ENCODE results near the gene CD300LF.

CD300LF gene

DNA sequence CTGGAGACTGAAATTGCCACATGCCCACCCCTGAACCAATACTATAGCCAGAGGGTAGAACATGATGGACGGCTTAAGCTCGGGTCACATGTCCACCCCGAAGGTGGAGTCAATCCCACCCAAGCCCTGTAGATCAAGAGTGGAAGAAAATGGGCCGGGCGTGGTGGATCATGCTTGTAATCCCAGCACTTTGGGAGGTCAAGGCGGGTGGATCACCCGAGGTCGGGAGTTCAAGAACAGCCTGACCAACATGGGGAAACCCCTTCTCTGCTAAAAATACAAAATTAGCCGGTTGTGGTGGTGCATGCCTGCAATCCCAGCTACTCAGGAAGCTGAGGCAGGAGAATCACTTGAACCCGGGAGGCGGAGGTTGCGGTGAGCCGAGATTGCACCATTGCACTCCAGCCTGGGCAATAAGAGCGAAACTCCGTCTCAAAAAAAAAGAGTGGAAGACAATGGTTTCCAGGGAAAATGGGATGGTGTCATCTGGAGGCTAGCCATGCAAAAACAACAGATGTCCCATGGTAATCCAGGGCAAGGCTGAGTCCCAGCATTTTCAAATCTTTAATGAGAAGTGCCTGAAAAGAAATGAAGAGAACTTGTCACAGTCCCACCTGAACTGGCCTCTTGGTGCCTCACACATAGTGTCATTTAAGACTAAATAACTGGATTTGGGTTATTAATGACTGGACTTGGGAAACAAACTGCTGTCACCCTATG lies 30.1 kb downstream of the CD300LF start:
- DNase-seq, result no peak

DNA sequence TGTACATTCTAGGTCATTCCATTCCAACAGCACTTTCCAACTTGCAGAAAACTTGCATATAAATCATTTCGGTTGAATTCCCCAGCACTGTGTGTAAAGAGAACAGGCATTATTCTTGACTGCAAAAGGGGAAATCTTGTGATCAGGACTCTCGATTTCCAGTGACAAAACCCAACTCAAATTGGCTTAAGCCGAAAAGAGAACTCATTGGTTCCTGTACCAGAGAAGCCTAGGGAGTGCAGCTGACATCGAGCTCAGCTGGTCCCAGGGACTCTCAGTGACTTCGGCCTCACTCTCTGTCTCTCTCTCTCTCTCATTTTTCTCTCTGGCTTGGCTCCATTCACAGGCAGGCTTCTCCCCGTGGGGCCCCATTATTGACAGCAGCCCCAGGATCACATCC lies 30.7 kb downstream of the CD300LF start:
- DNase-seq, result no peak

- no peak for DNase-seq
Measured at GRCh38 chr17:74680941-74681340, 31.8 kb downstream of the CD300LF start.

DNA sequence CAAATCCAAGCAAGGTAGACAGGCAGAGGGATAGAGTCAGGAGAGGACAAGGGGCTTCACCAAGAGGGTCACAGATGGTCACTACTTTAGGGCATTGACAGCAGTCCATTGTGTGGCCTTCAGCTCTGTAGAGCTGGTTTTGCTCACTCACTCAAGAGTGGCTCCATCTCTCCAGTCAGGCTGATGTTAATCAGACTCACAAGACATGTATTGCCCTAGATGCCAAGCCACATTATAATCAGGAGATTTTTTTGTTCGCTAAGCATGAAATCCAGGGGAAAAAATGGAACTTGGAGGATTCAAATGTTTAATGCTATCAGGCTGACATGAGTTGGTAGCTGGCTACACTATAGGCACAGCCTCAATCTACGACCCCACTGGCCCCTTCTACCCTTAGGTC lies 32.5 kb downstream of the CD300LF start:
- DNase-seq, result no peak

GRCh38 chr17:74679374-74679773 lies 33.3 kb downstream of the CD300LF start:
- no peak for DNase-seq

DNA sequence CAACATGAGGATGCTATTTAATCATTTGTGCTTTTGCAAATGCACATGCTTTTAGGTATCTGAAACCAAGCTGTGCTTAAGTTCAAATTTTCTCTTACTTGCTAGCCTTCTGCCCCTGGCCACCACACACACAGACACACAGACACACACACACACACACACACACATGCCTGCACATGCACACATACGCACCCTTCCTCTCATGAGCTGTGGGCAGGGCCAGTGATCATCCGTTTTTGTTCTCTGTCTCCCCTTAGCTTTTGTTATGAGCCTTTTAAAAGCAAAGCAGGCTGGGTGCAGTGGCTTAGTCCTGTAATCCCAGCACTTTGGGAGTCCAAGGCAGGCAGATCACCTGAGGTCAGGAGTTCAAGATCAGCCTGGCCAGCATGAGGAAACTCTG lies 34.2 kb downstream of the CD300LF start:
- DNase-seq, result no peak

DNA sequence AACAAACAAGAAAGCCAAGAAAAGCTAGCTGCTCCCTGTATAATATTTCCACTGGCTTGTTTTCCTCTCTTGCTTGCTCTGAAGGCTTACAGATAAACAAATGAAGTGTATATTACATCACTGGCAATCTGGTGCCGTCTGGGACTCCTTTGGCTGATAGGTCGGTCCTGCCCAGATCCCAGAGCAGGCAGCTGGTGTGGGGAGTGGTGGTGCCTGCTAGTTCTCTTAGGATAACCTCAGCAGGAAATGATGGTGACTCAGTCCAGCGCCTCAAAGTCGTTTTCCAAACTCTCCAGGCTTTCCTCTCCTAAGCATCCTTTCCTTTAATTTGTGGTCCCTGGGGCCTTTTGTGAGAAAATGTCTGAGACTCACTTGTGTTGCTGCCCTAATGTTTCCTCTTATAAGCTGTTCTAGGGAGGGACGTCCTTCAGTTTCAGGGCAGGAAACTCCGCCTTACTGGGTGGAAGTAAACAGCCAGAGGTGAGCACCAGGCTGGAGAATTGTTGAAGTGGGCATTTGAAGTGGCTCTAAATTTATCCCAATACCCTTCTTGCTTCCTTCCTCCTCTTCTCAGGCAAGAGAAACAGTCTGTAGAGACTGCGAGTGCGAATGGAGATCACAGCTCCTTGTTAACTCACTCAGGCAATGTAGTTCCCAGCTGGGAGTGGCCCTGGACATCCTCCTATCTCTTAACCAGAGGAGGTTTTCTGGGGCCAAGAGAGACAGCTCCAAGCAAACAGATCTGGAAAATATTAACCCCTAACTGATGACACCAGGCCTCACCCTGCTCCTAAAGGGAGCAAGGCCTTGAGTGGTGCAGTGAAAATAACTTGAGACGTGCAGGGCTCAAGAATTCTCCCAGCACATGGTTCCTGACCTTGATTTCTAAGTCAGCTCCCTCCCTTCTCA lies 34.9 kb downstream of the CD300LF start:
- DNase-seq, result peak; percentile 44

GRCh38 chr17:74671031-74671771 lies 41.5 kb downstream of the CD300LF start:
- DNase-seq, result no peak

GRCh38 chr17:74670329-74670728 lies 42.4 kb downstream of the CD300LF start:
- no peak for DNase-seq

DNA sequence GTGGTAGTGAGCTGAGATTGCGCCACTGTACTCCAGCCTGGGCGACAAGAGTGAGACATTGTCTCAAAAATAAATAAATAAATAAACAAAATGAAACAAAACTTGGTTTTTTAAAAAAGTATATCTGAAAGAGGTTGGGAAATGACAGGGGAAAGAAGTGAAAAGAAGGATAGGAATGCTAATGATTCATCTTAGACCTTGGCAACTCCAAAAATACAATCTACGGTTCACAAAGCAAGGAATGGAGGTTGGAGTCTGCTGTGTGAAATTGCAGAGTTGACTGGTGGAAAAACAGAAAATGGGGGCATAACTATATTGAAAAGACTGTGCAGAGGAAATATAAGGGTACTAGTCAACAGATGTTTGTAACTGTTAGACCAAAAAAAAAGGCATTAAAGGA lies 49.2 kb downstream of the CD300LF start:
- no peak for DNase-seq

GRCh38 chr17:74659889-74660288 lies 52.8 kb downstream of the CD300LF start:
- DNase-seq, result no peak

DNA sequence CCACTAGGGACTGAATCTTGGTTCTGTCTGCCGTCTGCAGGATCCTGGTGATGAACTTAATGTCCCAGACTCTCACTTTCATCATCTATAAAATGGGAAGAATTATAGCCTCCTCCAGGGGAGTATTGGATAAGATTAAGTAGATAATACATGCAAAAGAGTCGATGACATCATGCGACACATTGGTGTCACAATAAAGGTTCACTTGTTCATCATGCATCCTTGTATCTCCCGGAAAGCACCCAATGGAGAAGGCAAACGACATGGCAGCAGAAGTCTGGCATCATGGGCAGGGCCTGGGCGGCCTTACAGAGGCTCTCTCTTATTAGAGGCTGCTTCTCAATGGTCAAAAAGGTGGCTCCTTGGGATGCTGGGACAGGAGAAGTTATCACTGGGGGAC lies 54.1 kb downstream of the CD300LF start:
- DNase-seq, result no peak

DNA sequence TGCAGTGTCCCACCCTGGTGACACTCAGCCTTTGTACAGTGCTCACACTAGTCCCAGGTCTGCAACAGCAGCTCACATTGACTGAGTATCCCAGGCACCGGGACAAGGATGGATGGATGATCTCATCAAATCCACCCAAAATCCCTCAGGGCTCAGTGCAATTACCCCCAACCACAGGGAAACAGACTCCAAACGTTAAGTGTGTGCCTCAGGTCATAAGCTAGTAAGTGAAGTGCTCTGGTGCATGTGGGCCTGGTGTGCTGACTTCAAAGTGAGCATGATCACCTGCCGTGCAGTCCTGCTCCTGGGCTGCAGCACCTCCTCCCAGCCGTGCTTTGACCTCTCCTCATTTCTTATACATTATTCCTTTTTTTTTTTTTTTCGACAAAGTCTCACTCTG lies 58.0 kb downstream of the CD300LF start:
- DNase-seq, result no peak

- DNase-seq, result no peak
Measured at GRCh38 chr17:74652020-74652419, 60.7 kb downstream of the CD300LF start.

DNA sequence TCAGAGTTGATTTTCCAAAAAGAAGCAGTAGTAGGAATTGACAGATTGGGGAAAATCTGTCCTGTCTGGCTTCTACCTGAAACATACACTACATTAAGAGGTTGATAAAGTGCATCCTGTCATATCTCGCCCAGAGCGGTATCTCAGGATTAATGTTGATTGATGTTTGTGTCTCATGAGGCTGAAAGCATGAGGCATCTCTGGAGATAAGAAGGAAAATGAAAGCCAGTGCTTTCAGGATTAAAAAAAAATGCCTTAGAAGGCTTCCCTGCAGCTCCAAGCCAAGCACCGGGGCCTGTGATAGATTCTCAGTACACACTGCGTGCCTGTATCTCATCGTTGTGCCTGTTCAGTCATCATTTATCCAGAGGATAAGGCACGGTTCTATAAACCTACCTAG lies 62.8 kb downstream of the CD300LF start:
- no peak for DNase-seq

- DNase-seq, result no peak
Measured at GRCh38 chr17:74647871-74648672, 64.7 kb downstream of the CD300LF start.

- no peak for DNase-seq
Measured at GRCh38 chr17:74646231-74646630, 66.5 kb downstream of the CD300LF start.

DNA sequence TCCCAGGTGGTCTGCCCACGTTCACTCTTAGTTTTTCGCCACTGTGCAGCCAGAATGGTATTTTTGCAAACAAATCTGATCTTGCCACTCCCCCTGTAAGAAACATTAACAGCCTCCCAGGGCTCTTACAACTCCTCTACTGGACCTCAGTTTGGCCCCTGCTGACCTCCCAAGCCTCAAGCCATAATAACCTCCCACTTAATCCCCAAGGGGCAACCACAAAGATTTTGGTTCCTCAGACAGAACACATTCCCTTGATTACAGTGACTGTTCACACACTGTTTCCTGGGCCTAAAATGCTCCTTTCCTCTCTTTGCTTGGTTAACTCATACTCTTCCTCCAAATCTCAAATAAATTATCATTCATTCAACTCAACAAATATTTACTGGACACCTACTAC lies 67.7 kb downstream of the CD300LF start:
- no peak for DNase-seq

GRCh38 chr17:74644419-74644818 lies 68.3 kb downstream of the CD300LF start:
- DNase-seq, result no peak
